HG03342 (cell line): Measurements from ENCODE around the gene DNASE2.
"Not testable (repeated sequence)": the region's sequence is repeated elsewhere in the genome, so short reads cannot be mapped to it uniquely, and the experiment has no call there.

Experiments used
- ATAC-seq: cut with Tn5 transposase; IDR thresholded peaks from one replicate; pipeline ENCODE4 v1.9.1; 2021; ENCODE audit warnings: mild to moderate bottlenecking, moderate library complexity; ENCODE audit not compliant: unreplicated experiment

Gene DNASE2

DNA sequence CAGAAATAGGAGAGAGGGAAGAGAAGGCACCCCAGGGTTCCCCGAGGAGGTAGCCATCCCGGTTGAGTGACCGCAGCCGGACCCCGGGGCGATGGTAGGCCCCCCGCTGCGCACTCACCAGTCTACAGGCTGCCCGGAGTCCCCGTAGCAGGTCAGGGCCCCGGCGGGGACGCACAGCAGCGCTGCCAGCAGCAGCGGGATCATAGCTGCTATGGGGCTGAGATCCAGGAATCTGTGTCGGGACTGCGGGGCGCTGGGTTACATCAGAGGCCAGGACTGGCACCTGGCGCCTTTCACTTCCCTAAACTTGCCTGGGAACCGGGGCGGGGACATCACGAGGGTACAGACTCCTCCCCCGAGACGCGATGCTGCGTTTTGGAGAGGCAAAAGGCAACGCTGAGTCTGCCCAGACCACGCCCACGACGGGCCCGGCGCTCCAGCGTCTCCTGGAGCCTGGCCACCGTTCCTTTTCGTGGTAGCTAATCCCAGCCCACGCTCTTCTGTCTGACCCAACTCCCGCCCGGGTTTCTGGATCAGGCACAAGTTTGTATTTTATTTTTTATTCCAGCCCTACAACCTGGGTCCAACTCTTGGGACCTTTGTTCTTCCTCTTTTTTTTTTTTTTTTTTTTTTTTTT lies at the start of gene DNASE2:
TSS of gene DNASE2 (minus strand) at position 278 of the 637 bp plus-strand sequence. CDS start at position 204, 74 bp downstream.
- ATAC-seq, result peak; percentile 72

GRCh38 chr19:12930002-12930645 lies 48.9 kb upstream of the DNASE2 start:
- ATAC-seq, result no peak

DNA sequence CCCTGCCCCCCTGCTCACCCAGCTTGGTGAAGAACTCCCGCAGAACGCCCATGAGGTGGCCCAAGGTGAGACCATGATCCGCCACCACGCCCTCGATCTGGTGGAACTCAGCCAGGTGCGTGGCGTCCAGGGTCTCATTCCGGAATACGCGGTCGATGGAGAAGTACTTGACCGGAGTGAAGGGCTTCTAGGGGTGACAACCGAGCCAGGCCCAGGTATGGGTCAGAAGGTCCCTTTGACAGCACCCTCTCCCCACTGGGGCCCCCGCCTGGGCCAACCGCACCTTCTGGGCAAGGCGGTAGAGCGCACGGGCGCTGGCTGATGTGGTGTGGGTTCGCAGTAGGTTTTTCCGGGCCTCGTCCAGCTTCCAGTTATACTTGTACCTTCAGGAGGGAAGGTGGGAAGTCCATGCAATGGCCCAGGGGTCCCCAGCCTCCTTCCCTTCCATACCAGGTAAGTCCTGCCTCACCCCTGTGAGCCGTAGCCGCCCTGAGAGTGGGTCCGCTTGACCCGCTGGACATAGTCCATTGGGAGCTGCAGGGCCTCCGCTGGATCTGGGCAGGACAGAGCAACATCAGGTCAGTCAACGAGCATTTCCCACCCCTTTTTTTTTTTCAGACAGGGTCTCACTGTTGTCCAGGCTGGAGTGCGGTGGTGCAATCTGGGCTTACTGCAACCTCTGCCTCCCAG lies 43.5 kb upstream of the DNASE2 start:
- ATAC-seq, result no peak

GRCh38 chr19:12922959-12923358 lies 41.7 kb upstream of the DNASE2 start:
- no peak for ATAC-seq

DNA sequence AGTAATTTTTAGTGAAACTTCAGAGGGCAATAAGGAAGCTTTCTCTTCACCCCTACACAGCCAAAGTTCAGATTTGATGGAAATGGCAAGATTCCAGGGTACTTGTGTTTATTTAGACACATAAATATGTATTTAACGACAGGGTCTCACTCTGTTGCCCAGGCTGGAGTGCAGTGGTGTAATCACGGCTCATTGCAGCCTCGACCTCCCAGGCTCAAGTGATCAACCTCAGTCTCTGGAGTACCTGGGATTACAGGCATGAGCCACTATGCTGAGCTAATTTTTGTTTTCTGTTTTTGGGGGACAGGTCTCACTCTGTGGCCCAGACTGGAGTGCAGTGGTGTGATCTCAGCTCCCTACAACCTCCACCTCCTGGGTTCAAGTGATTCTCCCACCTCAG lies 39.8 kb upstream of the DNASE2 start:
- no peak for ATAC-seq

DNA sequence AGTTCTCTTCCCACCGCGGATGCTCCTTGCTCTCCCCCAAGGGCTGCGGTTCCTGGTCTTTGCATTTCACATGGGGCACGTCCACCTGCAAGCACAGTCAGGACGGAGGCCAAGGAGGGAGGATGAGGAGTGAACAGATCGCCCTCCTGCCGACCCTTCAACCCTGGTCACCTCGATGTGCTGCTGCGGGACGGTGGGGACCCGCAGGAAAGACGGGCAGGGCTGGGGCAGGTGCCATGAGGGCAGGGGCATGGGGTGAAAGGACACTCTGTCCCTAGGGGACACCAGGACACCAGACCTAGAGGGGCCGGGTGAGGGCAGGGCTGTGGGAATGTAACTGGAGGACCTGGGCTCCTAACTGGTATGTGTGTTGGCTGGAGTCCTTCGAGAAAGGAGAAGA lies 37.0 kb upstream of the DNASE2 start:
- no peak for ATAC-seq

- not testable (repeated sequence) for ATAC-seq
Observed at GRCh38 chr19:12915860-12916259, 34.6 kb upstream of the DNASE2 start.

DNA sequence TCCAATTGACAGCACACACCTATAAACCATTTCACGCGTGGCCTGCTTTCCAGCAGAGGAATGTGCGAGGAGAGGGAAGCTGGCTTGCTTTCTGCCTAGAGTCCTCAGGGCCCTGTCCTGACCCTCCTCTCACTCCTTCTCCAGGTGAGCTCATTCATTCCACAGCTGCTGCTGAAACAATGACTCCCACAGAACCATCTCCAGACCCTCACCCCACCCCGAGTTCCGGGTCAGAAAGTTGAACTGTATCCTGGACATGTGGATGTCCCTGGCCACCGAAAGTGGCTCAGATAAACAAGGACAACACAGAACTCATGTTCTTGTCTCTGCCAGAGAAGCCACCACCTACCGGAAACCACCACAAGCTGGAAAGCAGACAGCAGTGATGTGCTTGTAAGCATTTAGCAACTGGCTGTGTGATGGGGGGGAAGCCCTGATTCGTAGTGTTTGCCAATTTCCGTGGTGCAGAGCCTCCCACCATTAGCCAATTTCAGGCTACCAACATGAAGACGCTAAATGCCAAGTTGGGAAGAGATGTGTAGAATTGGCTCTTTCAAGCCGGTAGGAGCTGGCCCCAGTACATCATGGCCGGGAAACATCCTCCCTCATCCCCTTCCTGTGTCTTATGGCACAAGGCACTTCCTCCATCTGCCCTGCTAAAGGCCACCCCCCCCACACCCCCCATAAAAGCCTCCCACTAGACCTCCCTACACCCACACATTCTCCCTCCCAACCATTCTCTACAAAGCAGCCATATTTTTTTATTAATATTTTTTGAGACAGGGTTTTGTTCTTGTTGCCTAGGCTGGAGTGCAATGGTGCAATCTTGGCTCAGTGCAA lies 32.8 kb upstream of the DNASE2 start:
- no peak for ATAC-seq

- no peak for ATAC-seq
Observed at GRCh38 chr19:12913011-12913561, 31.8 kb upstream of the DNASE2 start.

GRCh38 chr19:12912571-12912970 lies 31.3 kb upstream of the DNASE2 start:
- ATAC-seq, result no peak

DNA sequence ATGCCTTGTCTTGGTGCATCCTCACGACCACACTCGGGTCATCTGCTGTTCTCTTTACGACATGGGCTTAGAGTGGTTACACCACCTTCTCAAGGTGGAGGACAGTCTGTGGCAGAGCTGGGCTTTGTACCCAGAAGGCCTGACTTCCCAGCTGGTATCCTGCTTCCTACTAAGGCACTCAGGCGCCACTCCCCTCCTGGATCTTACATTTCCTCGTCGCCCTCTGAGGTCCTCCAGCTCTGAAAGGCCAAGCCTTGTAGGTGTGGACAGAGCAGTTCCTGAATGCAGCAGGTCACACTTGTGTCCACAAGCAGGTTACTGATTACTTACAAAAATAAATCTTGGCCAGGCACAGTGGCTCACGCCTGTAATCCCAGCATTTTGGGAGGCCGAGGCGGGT lies 25.9 kb upstream of the DNASE2 start:
- ATAC-seq, result no peak

DNA sequence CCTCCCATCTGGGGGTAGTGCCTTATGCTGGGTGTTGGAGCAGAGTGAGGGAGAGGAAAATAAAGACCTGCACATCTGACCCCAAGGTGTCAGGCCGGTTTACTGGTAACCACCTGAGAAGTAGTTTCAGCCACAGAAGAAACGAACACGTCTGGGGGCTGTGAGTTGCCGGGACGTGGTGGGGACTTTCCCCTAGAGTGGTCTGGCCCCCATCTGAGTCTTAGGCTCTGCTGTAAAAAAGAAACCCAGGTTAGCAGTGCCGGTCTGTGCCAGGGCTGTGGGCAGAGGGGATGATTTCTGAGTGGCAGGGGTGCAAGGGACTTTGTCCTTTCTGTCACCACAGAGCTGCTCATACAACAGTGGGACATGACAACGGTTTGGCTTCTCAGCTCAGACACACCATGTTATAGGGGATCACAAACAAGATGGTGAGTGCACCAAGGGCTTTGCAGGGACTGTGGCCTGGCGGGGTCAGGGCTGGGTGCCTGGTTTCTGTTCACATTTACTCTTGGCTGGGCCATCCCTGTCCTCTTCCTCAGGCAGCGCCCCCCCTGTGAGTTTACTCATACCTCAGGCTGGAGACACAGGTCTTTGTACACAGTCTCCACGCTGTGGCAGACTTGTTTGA lies 18.8 kb upstream of the DNASE2 start:
- ATAC-seq, result peak; percentile 76

GRCh38 chr19:12896460-12896859 lies 15.2 kb upstream of the DNASE2 start:
- ATAC-seq, result no peak

DNA sequence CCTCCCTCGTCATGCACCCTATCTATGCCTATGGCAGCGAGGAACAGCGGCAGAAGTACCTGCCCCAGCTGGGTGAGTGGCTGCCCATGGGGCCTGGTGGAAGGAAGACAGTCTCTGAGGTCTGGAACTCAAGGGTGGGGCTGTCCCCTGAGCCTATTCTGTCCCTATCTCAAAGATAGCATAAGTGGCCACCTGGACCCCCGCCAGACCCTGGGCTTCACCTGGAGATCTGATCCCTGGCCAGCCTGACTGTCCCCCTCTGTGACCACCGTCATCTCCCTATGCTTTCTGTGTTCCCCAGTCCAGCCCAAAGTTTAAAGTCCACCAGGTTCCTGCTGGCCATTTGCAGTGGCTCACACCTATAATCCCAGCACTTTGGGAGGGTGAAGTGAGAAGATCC lies 12.3 kb upstream of the DNASE2 start:
- ATAC-seq, result no peak

DNA sequence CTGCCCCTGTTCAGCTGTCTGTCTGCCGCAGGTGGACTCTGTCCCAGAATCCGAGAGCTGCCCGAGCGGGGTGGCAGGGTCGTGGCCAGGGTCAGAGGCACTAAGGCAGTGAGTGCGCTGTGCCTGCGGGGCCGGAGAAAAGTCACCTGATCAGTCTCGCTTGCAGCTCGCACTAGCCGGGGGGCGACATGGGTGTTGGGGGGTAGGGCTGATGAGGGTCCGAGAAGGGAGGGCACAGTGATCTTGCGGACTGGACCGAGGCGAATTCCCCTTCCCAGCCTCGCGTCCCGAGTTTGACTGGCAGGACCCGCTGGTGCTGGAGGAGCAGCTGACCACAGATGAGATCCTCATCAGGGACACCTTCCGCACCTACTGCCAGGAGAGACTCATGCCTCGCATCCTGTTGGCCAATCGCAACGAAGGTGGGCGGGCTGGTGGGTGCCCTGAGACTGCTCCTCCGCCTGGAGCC lies 10.3 kb upstream of the DNASE2 start:
- no peak for ATAC-seq

DNA sequence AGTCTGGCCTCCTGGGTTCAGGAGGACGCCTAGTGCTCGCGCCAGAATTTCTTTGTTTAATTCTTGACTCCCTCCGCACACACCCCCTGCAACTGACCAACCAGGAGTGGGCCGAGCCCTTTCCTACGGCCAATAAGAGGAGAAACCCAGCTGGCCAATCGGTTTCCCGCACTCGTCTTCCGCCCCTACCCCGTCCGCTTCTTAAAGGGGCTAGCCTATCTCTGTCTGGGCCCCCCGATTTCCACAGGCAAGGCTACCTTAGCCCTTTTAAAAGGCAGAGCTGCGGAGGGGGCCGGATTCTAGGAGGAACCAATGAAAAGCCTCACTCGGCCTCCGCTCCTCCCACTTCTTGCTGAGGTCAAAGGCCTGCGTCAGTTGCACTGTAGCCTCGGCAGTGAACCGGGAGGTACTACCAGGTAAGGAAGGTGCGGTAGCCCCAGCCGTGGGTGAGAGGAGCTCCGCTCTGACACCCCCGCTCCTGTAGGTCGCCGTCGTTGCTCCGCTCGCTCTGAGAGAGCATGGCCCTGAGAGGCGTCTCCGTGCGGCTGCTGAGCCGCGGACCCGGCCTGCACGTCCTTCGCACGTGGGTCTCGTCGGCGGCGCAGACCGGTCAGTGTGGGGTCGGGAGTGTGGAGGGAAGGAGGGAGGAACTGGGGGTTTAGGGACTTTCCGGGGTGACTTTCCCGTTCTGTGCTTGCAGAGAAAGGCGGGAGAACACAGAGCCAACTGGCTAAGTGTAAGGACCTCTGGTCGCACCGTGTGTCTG lies 9.7 kb upstream of the DNASE2 start, which contains the start of gene GCDH:
TSS of gene GCDH (plus strand) at position 374 of the 766 bp plus-strand sequence. CDS start at position 519, 145 bp downstream.
- peak; percentile 86 for ATAC-seq

DNA sequence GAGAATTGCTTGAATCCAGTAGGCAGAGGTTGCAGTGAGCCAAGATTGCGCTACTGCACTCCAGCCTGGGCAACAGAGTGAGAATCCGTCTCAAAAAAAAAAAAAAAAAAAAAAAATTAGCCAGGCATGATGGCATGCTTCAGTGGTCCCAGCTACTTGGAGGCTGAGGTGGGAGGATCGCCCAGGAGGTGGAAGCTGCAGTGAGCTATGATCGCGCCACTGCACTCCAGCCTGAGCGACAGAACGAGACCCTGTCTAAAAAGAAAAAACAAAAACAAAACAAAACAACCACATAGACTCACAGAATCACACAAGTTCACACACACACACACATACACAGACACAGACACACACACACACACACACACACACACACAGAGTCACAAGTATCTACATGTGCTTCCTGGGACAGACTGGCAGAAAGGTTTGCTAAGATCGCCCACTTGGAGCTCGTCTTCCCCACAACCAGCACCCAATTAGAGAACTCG lies 9.1 kb upstream of the DNASE2 start:
- not testable (repeated sequence) for ATAC-seq

GRCh38 chr19:12888006-12888603 lies 6.9 kb upstream of the DNASE2 start:
- no peak for ATAC-seq
